ENCODE measurements around the gene TARS2. TPM values are rescaled to one million over a fixed set of nuclear protein-coding genes. Genes with fewer than 3 reads are reported as not detected.

TARS2 gene
- total RNA-seq, 1 experiment from 2014 or later: 44.8 TPM

GRCh38 chr1:150515328-150516049 lies 28.3 kb downstream of the TARS2 start, which contains the start of gene FALEC:
TSS of gene FALEC (plus strand) at chr1:150515752.
- TF ChIP-seq EZH2 (IDR thresholded peaks at IDR 0.05; ENCODE audit: low read depth) (no peak), CTCF (conservative IDR thresholded peaks at IDR 0.05) (no peak)
- Histone ChIP-seq H3K36me3 (ENCODE audit: low read depth) (no peaks in the 10 kb centered on the region), H3K4me3 (peak within 1 kb of the TSS; percentile 70), H3K9me3 (ENCODE audit: insufficient read depth, low read depth) (no peaks in the 10 kb centered on the region), H3K27ac (no peak within 1 kb of the TSS), H3K4me1 (replicated peaks; ENCODE audit: insufficient read depth) (peaks cover 22% of the 10 kb centered on the region), H3F3A (ENCODE audit: insufficient read depth, low read depth) (peaks cover 9% of the 10 kb centered on the region), H2AFZ (peak within 1 kb of the TSS; percentile 92), H3K79me2 (ENCODE audit: low read depth) (no peaks in the 10 kb centered on the region), H4K20me1 (ENCODE audit: insufficient read depth) (no peaks in the 10 kb centered on the region), H3K4me2 (peak within 1 kb of the TSS; percentile 87), H3K9me2 (ENCODE audit: insufficient read depth) (no peaks in the 10 kb centered on the region), H3K27me3 (ENCODE audit: insufficient read depth, low read depth) (no peaks in the 10 kb centered on the region)
- ChIA-PET POLR2A (ENCODE audit: unreplicated experiment) (interaction anchor here (0.5 to 1.3 kb wide), 5 partner anchors 8 to 266 kb away, joined by 3 to 29 read pairs (median 8); partner anchors contain the start of gene ECM1), CTCF (interaction anchor here (0.5 to 0.7 kb wide), 4 partner anchors 12 to 177 kb away, joined by 3 to 6 read pairs (median 4); no protein-coding TSS in a partner anchor)
- intact Hi-C loops (cut with micrococcal nuclease; ENCODE audit: unreplicated experiment): no loop called here
- BruUV-seq (replicated peaks): no TSS peak
- peak; percentile 84 to 97 for DNase-seq

GRCh38 chr1:150516050-150516591 lies 28.9 kb downstream of the TARS2 start:
- ChIA-PET CTCF (interaction anchor here (0.6 to 0.8 kb wide), 4 partner anchors 13 to 265 kb away, joined by 3 to 6 read pairs (median 5); no protein-coding TSS in a partner anchor), POLR2A (ENCODE audit: unreplicated experiment) (interaction anchor here (0.5 to 1.3 kb wide), 7 partner anchors 8 to 321 kb away, joined by 3 to 29 read pairs (median 5); partner anchors contain the start of gene ECM1)
- H3K79me2 ChIP-seq (ENCODE audit: low read depth): no peaks in the 10 kb centered on the region
- no peaks in the 10 kb centered on the region for H3K36me3 ChIP-seq (ENCODE audit: low read depth)
- H3K4me1 ChIP-seq (replicated peaks; ENCODE audit: insufficient read depth): peaks cover 22% of the 10 kb centered on the region
- H4K20me1 ChIP-seq (ENCODE audit: insufficient read depth): no peaks in the 10 kb centered on the region
- H3K4me2 ChIP-seq: peak overlapping the region; percentile 87
- intact Hi-C loops (cut with micrococcal nuclease; ENCODE audit: unreplicated experiment): no loop called here
- H3F3A ChIP-seq (ENCODE audit: insufficient read depth, low read depth): peaks cover 9% of the 10 kb centered on the region
- H3K4me3 ChIP-seq: peak overlapping the region; percentile 70
- peak overlapping the region; percentile 84 for H2AFZ ChIP-seq
- no peak overlapping the region for H3K27ac ChIP-seq
- H3K27me3 ChIP-seq (ENCODE audit: insufficient read depth, low read depth): no peaks in the 10 kb centered on the region
- H3K9me3 ChIP-seq (ENCODE audit: insufficient read depth, low read depth): no peaks in the 10 kb centered on the region
- TF ChIP-seq CTCF (conservative IDR thresholded peaks at IDR 0.05): no peak
- no peak for TF ChIP-seq EZH2 (IDR thresholded peaks at IDR 0.05; ENCODE audit: low read depth)
- no peak for DNase-seq
- no peaks in the 10 kb centered on the region for H3K9me2 ChIP-seq (ENCODE audit: insufficient read depth)
- no TSS peak for BruUV-seq (replicated peaks)

GRCh38 chr1:150516616-150517015 lies 29.4 kb downstream of the TARS2 start:
- Histone ChIP-seq H3F3A (ENCODE audit: insufficient read depth, low read depth) (peaks cover 9% of the 10 kb centered on the region), H3K36me3 (ENCODE audit: low read depth) (no peaks in the 10 kb centered on the region), H2AFZ (peak overlapping the region; percentile 84; the same call in 1 of the 2 replicates), H3K79me2 (ENCODE audit: low read depth) (no peaks in the 10 kb centered on the region), H3K4me3 (peak overlapping the region; percentile 70), H3K27ac (no peak overlapping the region), H3K9me2 (ENCODE audit: insufficient read depth) (no peaks in the 10 kb centered on the region), H3K4me1 (replicated peaks; ENCODE audit: insufficient read depth) (peaks cover 22% of the 10 kb centered on the region), H3K4me2 (peak overlapping the region; percentile 87), H3K27me3 (ENCODE audit: insufficient read depth, low read depth) (no peaks in the 10 kb centered on the region), H4K20me1 (ENCODE audit: insufficient read depth) (no peaks in the 10 kb centered on the region), H3K9me3 (ENCODE audit: insufficient read depth, low read depth) (no peaks in the 10 kb centered on the region)
- CTCF ChIA-PET: interaction anchor here (0.6 to 1.1 kb wide), 4 partner anchors 13 to 265 kb away, joined by 3 to 6 read pairs (median 6); no protein-coding TSS in a partner anchor
- no peak for DNase-seq
- intact Hi-C loops (cut with micrococcal nuclease; ENCODE audit: unreplicated experiment): no loop called here
- POLR2A ChIA-PET (ENCODE audit: unreplicated experiment): interaction anchor here (0.6 to 1.3 kb wide), 4 partner anchors 9 to 322 kb away, joined by 3 to 29 read pairs (median 8); partner anchors contain the start of gene ECM1
- no TSS peak for BruUV-seq (replicated peaks)
- TF ChIP-seq EZH2 (IDR thresholded peaks at IDR 0.05; ENCODE audit: low read depth): no peak
- TF ChIP-seq CTCF (conservative IDR thresholded peaks at IDR 0.05): no peak
